AG09309 (cell line): ENCODE measurements around the gene KRTAP10-12.

Experiments
- DNase-seq: peaks from one replicate; pipeline ENCODE4 v3.0.0-alpha.2; 2010; ENCODE audit warnings: low read depth
- H3K4me3 ChIP-seq: 2 replicates; pipeline ENCODE4 v1.5.1; 2011; ENCODE audit warnings: mild to moderate bottlenecking, low read depth, low read length, moderate library complexity; ENCODE audit not compliant: control insufficient read depth
- TF ChIP-seq, protein P1 (sequence below): IDR thresholded peaks from 2 replicates; pipeline ENCODE4 v1.5.1; 2011; ENCODE audit warnings: mild to moderate bottlenecking, low read depth, low read length, inconsistent platforms; ENCODE audit not compliant: insufficient read depth, control insufficient read depth; ENCODE audit errors: missing control alignments

KRTAP10-12 gene

DNA sequence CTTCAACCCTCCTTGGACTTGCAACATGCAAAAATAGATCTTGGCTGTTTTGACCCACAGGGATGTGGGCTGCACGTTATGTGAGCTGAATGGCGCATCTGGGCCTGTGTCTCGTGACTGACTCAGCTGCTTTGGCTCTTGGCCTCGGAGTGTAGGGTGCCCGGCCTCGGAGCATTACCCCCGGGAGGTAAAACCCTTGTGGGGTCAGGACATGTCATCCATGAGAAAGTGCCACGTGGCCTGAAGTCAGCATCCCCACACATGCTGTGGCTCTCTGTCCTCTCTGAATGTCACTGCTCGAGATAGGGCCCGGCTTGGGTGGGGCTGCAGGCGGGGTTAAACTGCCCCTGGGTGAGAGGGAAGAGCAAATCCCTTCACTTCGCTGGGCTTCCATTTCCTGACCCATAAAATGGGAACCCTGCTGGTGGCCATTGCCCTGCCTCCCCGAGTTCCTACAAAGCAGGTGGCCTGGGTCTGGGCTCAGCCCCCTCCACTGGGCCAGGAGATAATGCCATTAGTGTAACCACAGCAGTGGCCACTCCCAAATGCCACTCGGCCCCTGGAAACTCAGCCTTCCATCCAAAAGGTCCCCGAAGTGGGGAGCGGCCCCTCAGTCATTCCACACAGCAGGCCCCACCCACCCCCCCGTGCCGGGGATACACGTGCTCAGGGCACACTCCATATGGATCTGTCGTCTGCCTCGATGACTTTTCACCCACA is 37.2 kb downstream of the KRTAP10-12 start:
- no peak overlapping the region for H3K4me3 ChIP-seq
- DNase-seq = no peak
- TF ChIP-seq, protein P1, sequence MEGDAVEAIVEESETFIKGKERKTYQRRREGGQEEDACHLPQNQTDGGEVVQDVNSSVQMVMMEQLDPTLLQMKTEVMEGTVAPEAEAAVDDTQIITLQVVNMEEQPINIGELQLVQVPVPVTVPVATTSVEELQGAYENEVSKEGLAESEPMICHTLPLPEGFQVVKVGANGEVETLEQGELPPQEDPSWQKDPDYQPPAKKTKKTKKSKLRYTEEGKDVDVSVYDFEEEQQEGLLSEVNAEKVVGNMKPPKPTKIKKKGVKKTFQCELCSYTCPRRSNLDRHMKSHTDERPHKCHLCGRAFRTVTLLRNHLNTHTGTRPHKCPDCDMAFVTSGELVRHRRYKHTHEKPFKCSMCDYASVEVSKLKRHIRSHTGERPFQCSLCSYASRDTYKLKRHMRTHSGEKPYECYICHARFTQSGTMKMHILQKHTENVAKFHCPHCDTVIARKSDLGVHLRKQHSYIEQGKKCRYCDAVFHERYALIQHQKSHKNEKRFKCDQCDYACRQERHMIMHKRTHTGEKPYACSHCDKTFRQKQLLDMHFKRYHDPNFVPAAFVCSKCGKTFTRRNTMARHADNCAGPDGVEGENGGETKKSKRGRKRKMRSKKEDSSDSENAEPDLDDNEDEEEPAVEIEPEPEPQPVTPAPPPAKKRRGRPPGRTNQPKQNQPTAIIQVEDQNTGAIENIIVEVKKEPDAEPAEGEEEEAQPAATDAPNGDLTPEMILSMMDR = no peak

DNA sequence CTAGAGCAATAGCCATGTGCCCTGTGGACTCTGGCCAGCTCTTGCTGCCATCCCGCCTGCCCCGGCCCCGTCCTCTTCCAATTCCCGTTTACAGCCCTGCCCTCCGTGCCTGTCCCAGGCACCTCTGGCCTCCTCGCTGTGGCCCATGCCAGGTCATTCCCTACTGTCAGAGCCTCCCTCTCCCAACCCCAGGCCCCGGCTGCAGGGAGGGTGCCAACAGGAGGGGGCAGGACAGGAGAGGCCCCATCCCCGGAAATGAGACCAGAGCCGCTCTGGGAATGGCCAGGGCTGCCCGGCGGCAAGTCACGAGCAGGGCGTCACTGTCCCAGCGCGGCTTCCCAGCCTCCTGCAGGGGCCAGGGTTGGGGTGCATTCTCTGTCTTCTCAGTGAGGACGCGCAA is 37.9 kb downstream of the KRTAP10-12 start:
- no peak overlapping the region for H3K4me3 ChIP-seq
- DNase-seq = no peak
- TF ChIP-seq, protein P1 = no peak

DNA sequence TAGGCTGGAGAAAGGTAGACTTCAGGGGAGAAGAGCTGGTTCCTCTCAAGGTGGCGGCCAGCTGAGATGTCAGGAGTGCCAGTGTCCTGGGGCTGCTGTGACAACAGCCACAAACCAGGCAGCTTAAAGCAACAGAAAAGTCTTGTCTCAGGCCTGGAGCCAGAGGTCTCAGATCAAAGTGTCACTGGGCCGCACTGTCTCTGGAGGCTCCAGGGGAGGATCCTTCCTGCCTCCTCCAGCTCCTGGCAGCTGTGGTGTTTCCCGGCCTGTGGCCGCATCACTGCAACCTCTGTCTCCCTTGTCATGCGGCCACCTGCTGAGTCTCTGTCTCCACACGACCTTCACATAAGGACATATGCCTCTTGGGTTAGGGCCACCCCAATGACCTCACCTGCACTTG is 38.8 kb downstream of the KRTAP10-12 start:
- DNase-seq = no peak
- TF ChIP-seq, protein P1 = no peak
- no peak overlapping the region for H3K4me3 ChIP-seq

DNA sequence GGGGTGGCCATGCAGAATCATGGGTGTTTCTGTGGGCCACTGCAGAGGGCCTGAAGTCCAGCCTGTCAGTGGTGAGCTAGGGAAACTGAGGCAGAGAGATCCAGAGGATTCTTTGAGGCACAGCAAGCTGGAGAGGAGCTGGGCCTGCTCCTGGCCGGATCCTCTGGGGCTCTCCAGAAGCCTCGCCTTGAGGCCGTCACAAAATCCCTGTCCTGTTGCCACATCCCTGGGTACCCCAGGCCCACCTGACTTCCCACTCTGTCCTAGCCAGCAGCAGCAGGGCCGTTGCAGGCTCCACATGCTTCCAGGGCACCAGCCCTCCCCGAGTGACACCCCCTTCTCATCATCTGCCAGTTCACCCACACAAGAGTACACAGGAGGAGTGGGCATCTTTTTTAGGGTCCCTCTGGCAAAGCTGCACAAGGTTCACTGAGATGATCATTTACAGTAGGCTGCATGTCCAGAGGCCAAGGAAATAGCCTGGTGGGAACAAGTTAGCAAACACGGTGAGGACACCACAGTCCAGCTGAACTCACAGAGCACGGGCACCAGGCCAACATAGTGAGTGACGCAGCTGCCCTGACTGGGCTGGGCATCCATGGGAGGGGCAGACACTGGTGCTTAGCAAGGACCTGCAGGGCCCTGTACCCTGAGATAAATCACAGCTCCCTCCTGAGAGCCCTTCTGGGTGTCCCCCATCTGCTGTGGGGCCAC is 39.5 kb downstream of the KRTAP10-12 start:
- no peak for DNase-seq
- TF ChIP-seq, protein P1 = no peak
- no peak overlapping the region for H3K4me3 ChIP-seq

DNA sequence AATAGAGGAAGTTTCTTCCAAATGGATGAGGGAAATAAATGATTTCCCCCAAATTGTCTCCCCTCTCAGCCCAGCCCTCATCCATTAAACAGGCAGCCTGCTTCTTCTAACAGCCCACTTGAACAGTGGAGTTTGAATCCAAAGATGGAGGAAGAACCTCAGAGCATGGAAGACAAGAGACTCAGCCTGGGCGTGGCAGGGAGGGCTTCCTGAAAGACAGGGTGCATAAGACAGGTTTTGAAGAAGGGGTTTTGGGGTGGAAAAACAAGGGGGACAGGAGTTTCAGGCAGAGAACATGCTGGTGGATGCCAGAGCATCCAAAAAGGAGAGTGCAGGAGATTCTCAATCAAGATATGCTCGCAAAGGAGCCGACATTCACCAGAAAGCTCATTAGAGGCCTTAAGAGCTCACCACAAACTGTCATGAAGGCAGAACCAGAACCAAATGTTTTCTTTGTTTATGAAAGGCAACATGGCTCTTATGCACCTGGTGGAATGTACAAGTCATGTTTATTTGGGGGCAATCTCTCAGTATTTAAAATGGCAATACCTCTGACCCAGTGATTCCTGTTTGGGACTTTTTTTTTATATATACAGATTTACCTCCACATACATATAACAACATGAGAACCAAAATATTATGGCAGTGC is 40.9 kb downstream of the KRTAP10-12 start:
- DNase-seq = no peak
- TF ChIP-seq, protein P1 = no peak
- no peak overlapping the region for H3K4me3 ChIP-seq

DNA sequence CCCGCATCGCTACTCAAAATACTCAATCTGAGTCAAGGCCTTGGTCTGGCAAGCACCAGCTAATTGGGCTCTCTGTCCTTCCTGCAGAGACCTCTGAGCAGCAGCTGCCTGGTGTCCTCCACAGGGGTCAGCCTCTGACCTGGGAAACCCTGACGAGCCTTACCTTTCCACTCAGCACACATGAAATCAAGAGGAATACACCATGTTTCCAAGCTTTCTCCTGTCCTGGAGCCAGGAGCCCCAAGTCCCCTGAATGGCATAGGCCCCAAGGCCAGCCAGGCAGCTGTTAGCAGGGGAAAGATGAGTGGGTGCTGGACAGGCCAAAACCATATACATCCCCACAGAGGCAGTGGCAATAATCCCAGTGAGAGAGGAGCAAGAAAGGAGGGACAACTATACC is 41.6 kb downstream of the KRTAP10-12 start:
- DNase-seq = no peak
- TF ChIP-seq, protein P1 = no peak
- H3K4me3 ChIP-seq = no peak overlapping the region
